GM23338 (cell line): ENCODE measurements around the gene H2AZ2. TPM values are rescaled to one million over a fixed set of nuclear protein-coding genes. Genes with fewer than 3 reads are reported as not detected.

Experiments
- polyA plus RNA-seq: library from polyadenylated mRNA; unstranded; fragments of >200 nt; fragmentation: Nextera tagmentation; extraction: Ambion mirVana; gene quantifications from 2 replicates; pipeline ENCODE4 v1.2.1, GENCODE V29; 2016
- total RNA-seq: library from RNA; depleted of rRNA; stranded (reverse); fragments of >200 nt; shearing (Covaris generic); gene quantifications from 2 replicates; pipeline ENCODE4 v1.2.3, GENCODE V29; 2014; rRNA removed

Gene H2AZ2
- total and polyA plus RNA-seq, 2 experiments from 2014 or later, result 215 to 390 TPM

Other genes starting within 250 kb of the H2AZ2 start
- gene OGDH, start 241.5 kb downstream of the H2AZ2 start, total RNA-seq, result 74.8 and 76.9 TPM in 2 replicates
- 13.5 and 16.5 TPM in 2 replicates for gene OGDH, start 241.5 kb downstream of the H2AZ2 start, polyA plus RNA-seq
- gene ZMIZ2, start 99.2 kb downstream of the H2AZ2 start, total RNA-seq, result 30.4 and 46.1 TPM in 2 replicates
- gene ZMIZ2, start 99.2 kb downstream of the H2AZ2 start, polyA plus RNA-seq, result 15.2 and 15.5 TPM in 2 replicates
- gene PPIA, start 51.4 kb downstream of the H2AZ2 start, total RNA-seq, result 4,367 and 4,717 TPM in 2 replicates
- 6,375 and 6,524 TPM in 2 replicates for gene PPIA, start 51.4 kb downstream of the H2AZ2 start, polyA plus RNA-seq
- gene PURB, start 37.4 kb upstream of the H2AZ2 start, total RNA-seq, result 25.9 and 27.1 TPM in 2 replicates
- gene PURB, start 37.4 kb upstream of the H2AZ2 start, polyA plus RNA-seq, result 3.1 and 3.4 TPM in 2 replicates
- 0.08 and 0.10 TPM in 2 replicates for gene MYO1G, start 130.9 kb upstream of the H2AZ2 start, total RNA-seq
- 0.11 and 0.31 TPM in 2 replicates for gene MYO1G, start 130.9 kb upstream of the H2AZ2 start, polyA plus RNA-seq
- 37.0 and 40.1 TPM in 2 replicates for gene CCM2, start 152.1 kb upstream of the H2AZ2 start, total RNA-seq
- 24.0 and 24.9 TPM in 2 replicates for gene CCM2, start 152.1 kb upstream of the H2AZ2 start, polyA plus RNA-seq
- gene NACAD, start 240.9 kb upstream of the H2AZ2 start, total RNA-seq, result 9.9 and 11.2 TPM in 2 replicates
- gene NACAD, start 240.9 kb upstream of the H2AZ2 start, polyA plus RNA-seq, result 4.9 and 6.1 TPM in 2 replicates